K562 (cell line): Measurements from ENCODE around the gene GPATCH2. TPM values are rescaled to one million over a fixed set of nuclear protein-coding genes. Genes with fewer than 3 reads are reported as not detected.

Source experiments
- ATAC-seq: fragments of 200-7000 bp; cut with Tn5 transposase; 3 replicates; pipeline ENCODE4 v1.9.1; 2020; ENCODE audit warnings: moderate library complexity
- BruUV-seq: library from RNA; stranded (reverse); fragments of 400-500 nt; replicated peaks from 2 replicates; lab custom pipeline; 2021; lab: Mats Ljungman, UMichigan
- CTCF ChIA-PET: fragments of 300-600 bp; formaldehyde crosslinking; extraction: SDS; loops from one replicate; lab custom pipeline; 2021; ENCODE audit warnings: low intra/inter-chr PET ratio; lab: Yijun Ruan, JAX
- POLR2A ChIA-PET: fragments of 300-600, 350-650 bp; sonication (Branson Sonifier 250); formaldehyde crosslinking; extraction: SDS; loops from one replicate; lab custom pipeline; 2021; ENCODE audit warnings: antibody characterized with exemption, inconsistent platforms; lab: Yijun Ruan, JAX
- DNase-seq, 4 experiments: peaks; one replicate each; pipeline versions ENCODE4 v3.0.0 to v3.0.0-alpha.2; 2011 to 2018; ENCODE audit warnings: low spot score in 3 of 4, mixed read lengths in 3 of 4; ENCODE audit errors: extremely low read depth in 1 of 4
- FAIRE-seq: peaks from 2 replicates; lab custom pipeline; 2011; peaks lifted over from hg19 to GRCh38; lab: Jason Lieb, UNC
- H2AFZ ChIP-seq: 2 replicates; pipeline ENCODE4 v1.6.0; 2011; ENCODE audit warnings: low read depth, low read length, control low read depth, inconsistent platforms
- H3K27ac ChIP-seq: fragments of 200-600 bp; 3 replicates; pipeline ENCODE4 v1.8.0; 2011; ENCODE audit warnings: low read depth, mild to moderate bottlenecking, control low read depth, inconsistent platforms, low read length, moderate library complexity, mixed read lengths; ENCODE audit errors: extremely low read depth
- H3K27me3 ChIP-seq, 2 experiments: fragments of 300-600 bp in 1 of 2; 2 replicates in 1 of 2; 3 replicates in 1 of 2; pipeline versions ENCODE4 v1.6.0 to v1.8.0; 2011; ENCODE audit warnings: inconsistent platforms in 2 of 2, low read length in 2 of 2, mild to moderate bottlenecking in 1 of 2, mixed read lengths in 1 of 2, moderate library complexity in 1 of 2; ENCODE audit not compliant: control insufficient read depth in 2 of 2, insufficient read depth in 2 of 2
- H3K36me3 ChIP-seq: fragments of 300-600 bp; 3 replicates; pipeline ENCODE4 v1.8.0; 2011; ENCODE audit warnings: mild to moderate bottlenecking, low read length, inconsistent platforms; ENCODE audit not compliant: control insufficient read depth, insufficient read depth
- H3K4me1 ChIP-seq, 2 experiments: fragments of 200-600 bp in 1 of 2; replicated peaks in 1 of 2; 2 replicates in 1 of 2; 3 replicates in 1 of 2; pipeline versions ENCODE4 v1.5.1 to v1.8.0; 2011; ENCODE audit warnings: inconsistent platforms in 2 of 2, low read length in 2 of 2, mild to moderate bottlenecking in 1 of 2, mixed read lengths in 1 of 2, moderate library complexity in 1 of 2; ENCODE audit not compliant: control insufficient read depth in 2 of 2, insufficient read depth in 2 of 2
- H3K4me2 ChIP-seq: 2 replicates; pipeline ENCODE4 v1.6.1; 2011; ENCODE audit warnings: low read length, control low read depth, inconsistent platforms, mixed read lengths; ENCODE audit not compliant: insufficient read depth
- H3K4me3 ChIP-seq: fragments of 200-600 bp; sonication (generic), shearing (Covaris generic); 2 replicates; pipeline ENCODE4 v1.5.1; 2016; ENCODE audit warnings: control low read depth, inconsistent platforms
- H3K79me2 ChIP-seq: fragments of 200-600 bp; 3 replicates; pipeline ENCODE4 v1.8.0; 2011; ENCODE audit warnings: low read length, inconsistent platforms; ENCODE audit not compliant: control insufficient read depth, insufficient read depth
- H3K9ac ChIP-seq, 2 experiments: 2 replicates each; pipeline versions ENCODE4 v1.6.0 to v1.6.1; 2011; ENCODE audit warnings: low read depth in 2 of 2, low read length in 2 of 2, control low read depth in 1 of 2, inconsistent platforms in 1 of 2, mild to moderate bottlenecking in 1 of 2, mixed read lengths in 1 of 2; ENCODE audit not compliant: insufficient read depth in 1 of 2
- H3K9me1 ChIP-seq: one replicate; pipeline ENCODE4 v1.6.0; 2011; ENCODE audit warnings: inconsistent platforms, mild to moderate bottlenecking, low read length, moderate library complexity; ENCODE audit not compliant: control insufficient read depth, insufficient read depth
- H3K9me3 ChIP-seq: replicated peaks from 2 replicates; pipeline ENCODE4 v1.5.1; 2011; ENCODE audit warnings: low read depth, low read length, inconsistent platforms; ENCODE audit not compliant: control insufficient read depth, insufficient read depth
- H4K20me1 ChIP-seq: replicated peaks from 2 replicates; pipeline ENCODE4 v1.6.1; 2011; ENCODE audit warnings: low read length, inconsistent platforms, mixed read lengths; ENCODE audit not compliant: control insufficient read depth, insufficient read depth
- ASH1L ChIP-seq: fragments of 450-650 bp; IDR thresholded peaks from 2 replicates; pipeline ENCODE4 v1.6.1; 2018; ENCODE audit warnings: borderline replicate concordance, mild to moderate bottlenecking, low read depth; ENCODE audit not compliant: partially characterized antibody
- CBX3 ChIP-seq, 2 experiments: IDR thresholded peaks; 1 replicate in 1 of 2; 2 replicates in 1 of 2; pipeline ENCODE4 v1.6.1; 2012; ENCODE audit warnings: inconsistent platforms in 2 of 2, low read length in 2 of 2, borderline replicate concordance in 1 of 2, control low read depth in 1 of 2
- CEBPG ChIP-seq, 3 experiments: fragments of 200-800 bp in 1 of 3; sonication (Bioruptor generic) in 1 of 3; sonication (generic) in 1 of 3; formaldehyde crosslinking in 1 of 3; IDR thresholded peaks in 2 of 3; conservative IDR thresholded peaks in 1 of 3; 2 replicates each; pipeline versions ENCODE4 v1.6.1 to v1.8.0; 2016 to 2022; ENCODE audit warnings: missing compliant biosample characterization in 2 of 3, missing genetic modification characterization in 2 of 3, mild to moderate bottlenecking in 1 of 3, missing genetic modification reagents in 1 of 3
- CXXC5 ChIP-seq: fragments of 250-450 bp; sonication (Bioruptor Pico); IDR thresholded peaks from 2 replicates; pipeline ENCODE4 v1.8.0; 2022; ENCODE audit warnings: inconsistent platforms, mild to moderate bottlenecking, moderate library complexity
- ELF2 ChIP-seq: fragments of 250-450 bp; sonication (Bioruptor Pico); IDR thresholded peaks from 2 replicates; pipeline ENCODE4 v1.5.0; 2021; ENCODE audit warnings: mild to moderate bottlenecking
- EP400 ChIP-seq: fragments of 450-650 bp; IDR thresholded peaks from 2 replicates; pipeline ENCODE4 v1.6.1; 2017; ENCODE audit warnings: antibody characterized with exemption, mild to moderate bottlenecking, moderate library complexity
- FUS ChIP-seq: fragments of 200-400 bp; formaldehyde crosslinking; optimal IDR thresholded peaks from 2 replicates; pipeline ENCODE3; 2017; ENCODE audit warnings: low read depth, low read length
- GATA2 ChIP-seq: sonication (generic); formaldehyde crosslinking; IDR thresholded peaks from 2 replicates; pipeline ENCODE4 v1.4.0; 2020; ENCODE audit warnings: mild to moderate bottlenecking, missing genetic modification reagents
- GTF2E2 ChIP-seq: fragments of 200-800 bp; sonication (Bioruptor generic); IDR thresholded peaks from 2 replicates; pipeline ENCODE4 v1.6.1; 2016; ENCODE audit warnings: missing genetic modification characterization, missing compliant biosample characterization
- NFIX ChIP-seq: fragments of 250-450 bp; sonication (Bioruptor Pico); IDR thresholded peaks from 2 replicates; pipeline ENCODE4 v1.4.0; 2020; ENCODE audit warnings: low read depth, mild to moderate bottlenecking, moderate library complexity
- PHF20 ChIP-seq: fragments of 450-650 bp; IDR thresholded peaks from 2 replicates; pipeline ENCODE4 v1.6.1; 2018; ENCODE audit not compliant: partially characterized antibody
- PRPF4 ChIP-seq: fragments of 200-400 bp; formaldehyde crosslinking; IDR thresholded peaks from one replicate; pipeline ENCODE4 v1.6.1; 2017; ENCODE audit warnings: low read length, low read depth, mild to moderate bottlenecking; ENCODE audit not compliant: insufficient read depth, poor library complexity, severe bottlenecking
- SMAD3 ChIP-seq: fragments of 450-650 bp; formaldehyde crosslinking; conservative IDR thresholded peaks from 2 replicates; pipeline ENCODE4 v1.4.0; 2020; ENCODE audit warnings: mild to moderate bottlenecking
- SRF ChIP-seq, 2 experiments: fragments of 250-450, 450-650 bp in 1 of 2; sonication (Bioruptor Pico) in 1 of 2; sonication (generic) in 1 of 2; formaldehyde crosslinking; IDR thresholded peaks; 2 replicates each; pipeline versions ENCODE4 v1.5.0 to v1.5.1; 2020 to 2022; ENCODE audit warnings: mild to moderate bottlenecking in 1 of 2, missing genetic modification reagents in 1 of 2
- TGIF2 ChIP-seq: sonication (generic); formaldehyde crosslinking; IDR thresholded peaks from 2 replicates; pipeline ENCODE4 v1.8.1; 2022; ENCODE audit warnings: mild to moderate bottlenecking, missing genetic modification reagents, moderate library complexity
- ZNF232 ChIP-seq: sonication (generic); formaldehyde crosslinking; IDR thresholded peaks from 2 replicates; pipeline ENCODE4 v1.8.0; 2022; ENCODE audit warnings: mild to moderate bottlenecking, missing genetic modification reagents
- ZNF395 ChIP-seq: fragments of 200-800 bp; sonication (Bioruptor generic); IDR thresholded peaks from 2 replicates; pipeline ENCODE4 v1.6.1; 2017; ENCODE audit warnings: missing genetic modification characterization, missing compliant biosample characterization
- ZNF57 ChIP-seq: fragments of 450-650 bp; formaldehyde crosslinking; IDR thresholded peaks from 2 replicates; pipeline ENCODE4 v1.4.0; 2020; ENCODE audit warnings: mild to moderate bottlenecking, moderate library complexity
- ZNF639 ChIP-seq, 2 experiments: fragments of 200-800 bp in 1 of 2; sonication (Bioruptor generic) in 1 of 2; sonication (generic) in 1 of 2; formaldehyde crosslinking in 1 of 2; IDR thresholded peaks in 1 of 2; conservative IDR thresholded peaks in 1 of 2; 2 replicates each; pipeline versions ENCODE4 v1.5.0 to v1.6.1; 2016 to 2020; ENCODE audit warnings: missing compliant biosample characterization in 1 of 2, missing genetic modification characterization in 1 of 2, missing genetic modification reagents in 1 of 2
- ZNF75A ChIP-seq: fragments of 450-650 bp; formaldehyde crosslinking; IDR thresholded peaks from 2 replicates; pipeline ENCODE4 v1.4.0; 2020; ENCODE audit warnings: mild to moderate bottlenecking
- WGBS: fragments of 100-300 bp; shearing (Covaris generic); methylation state at CpG from one replicate; pipeline ENCODE4 v1.1.6; 2016; ENCODE audit warnings: low coverage, mixed read lengths; ENCODE audit not compliant: insufficient coverage; ENCODE audit errors: missing lambda C conversion rate; 5-methylcytosine and 5-hydroxymethylcytosine counted together
- in situ Hi-C: fragments of 300-500 bp; cut with MboI; formaldehyde crosslinking; loops from 4 replicates; pipeline ENCODE4 v1.15.0; 2018; ENCODE audit warnings: inconsistent platforms, mixed read lengths
- intact Hi-C: fragments of 100-400 bp; cut with micrococcal nuclease; formaldehyde crosslinking; loops from 2 replicates; pipeline ENCODE4 v1.14.2; 2022
- polyA plus RNA-seq, 8 experiments: library from polyadenylated mRNA; depleted of rRNA in 4 of 8; stranded (reverse) in 5 of 8; unstranded in 3 of 8; fragments of >200 nt; fragmentation: Nextera tagmentation in 2 of 8; fragmentation: Illumina TruSeq in 1 of 8; extraction: Ambion mirVana in 2 of 8; extraction: Trizol in 1 of 8; gene quantifications; 2 replicates each; pipeline versions ENCODE4 v1.2.1 to v1.2.3, GENCODE V29; 2011 to 2014; ENCODE audit warnings: inconsistent platforms in 1 of 8, missing spikeins in 1 of 8
- total RNA-seq, 7 experiments: library from RNA; depleted of rRNA in 6 of 7; stranded (reverse); fragments of >200 nt in 6 of 7; fragmentation: Illumina TruSeq in 2 of 7; extraction: Trizol in 2 of 7; gene quantifications; 2 replicates each; pipeline versions ENCODE4 v1.2.1 to v1.2.3, GENCODE V29; 2011 to 2021; ENCODE audit warnings: low replicate concordance in 1 of 7

The GPATCH2 gene
- total and polyA plus RNA-seq, 9 of the 15 experiments (the other 6 are each of a cell fraction or from before 2014, with no cell fraction given), result 0.38 to 2.0 (median 0.55) TPM

- ATAC-seq, result no peak
These were observed 173.9 kb downstream of the GPATCH2 start for GRCh38 chr1:217457016-217457415.

More at GRCh38 chr1:217457016-217457415, 173.9 kb downstream of the GPATCH2 start:
- no peak overlapping the region for H3K4me2 ChIP-seq
- no peak overlapping the region for H3K4me3 ChIP-seq
- H3K79me2 ChIP-seq, result no peaks in the 10 kb centered on the region
- H3K9ac ChIP-seq, result no peak overlapping the region
- H3K9me1 ChIP-seq, result no peaks in the 10 kb centered on the region
- POLR2A ChIA-PET, result interaction anchor here (0.6 kb wide), 1 partner anchor 87 kb away, joined by 4 read pairs; no protein-coding TSS in a partner anchor
- CTCF ChIA-PET, result no interaction called here
- H3K27ac ChIP-seq, result no peak overlapping the region
- no peaks in the 10 kb centered on the region; the same call in none of the 2 replicates for H3K9me3 ChIP-seq
- DNase-seq (no peak), FAIRE-seq (no peak)
- 3% methylated on average over 2 of the region's 2 CpGs for WGBS
- TF ChIP-seq GATA2 (CRISPR knock-in tag) (no peak), FUS (no peak), GTF2E2 (no peak), ASH1L (no peak), ELF2 (CRISPR knock-in tag) (no peak), ZNF395 (CRISPR knock-in tag) (no peak), CEBPG (CRISPR knock-in tag; IDR thresholded peaks at IDR 0.05) (no peak), CEBPG (tag; conservative IDR thresholded peaks at IDR 0.05 in 1 of 2, IDR thresholded peaks at IDR 0.05 in 1 of 2) (no peak), SMAD3 (no peak), SRF (CRISPR knock-in tag; IDR thresholded peaks at IDR 0.05) (no peak), ZNF75A (no peak), PHF20 (no peak), PRPF4 (no peak), CXXC5 (CRISPR knock-in tag) (no peak), NFIX (no peak), TGIF2 (no peak), ZNF232 (no peak), ZNF57 (no peak), EP400 (no peak), CBX3 (IDR thresholded peaks at IDR 0.05; ENCODE audit: borderline replicate concordance in 1 of 2, low read length in 2 of 2) (no peak), ZNF639 (CRISPR knock-in tag; conservative IDR thresholded peaks at IDR 0.05 in 1 of 2, IDR thresholded peaks at IDR 0.05 in 1 of 2) (no peak)
- in situ Hi-C loops (no loop called here), intact Hi-C loops (no loop called here)
- no peaks in the 10 kb centered on the region for H3K27me3 ChIP-seq
- H4K20me1 ChIP-seq, result no peaks in the 10 kb centered on the region
- H3K36me3 ChIP-seq, result no peaks in the 10 kb centered on the region
- no TSS peak for BruUV-seq
- H3K4me1 ChIP-seq, result no peaks in the 10 kb centered on the region
- H2AFZ ChIP-seq, result no peak overlapping the region
